HTR-8/SVneo (cell line): ENCODE data around the gene TXNDC16.

ENCODE experiments used
- DNase-seq: peaks from one replicate; pipeline ENCODE4 v3.0.0; 2011; ENCODE audit warnings: low spot score, mixed read lengths; ENCODE audit not compliant: insufficient read length
- FAIRE-seq: peaks from 2 replicates; lab custom pipeline; 2011; peaks lifted over from hg19 to GRCh38; lab: Jason Lieb, UNC

TXNDC16 gene

DNA sequence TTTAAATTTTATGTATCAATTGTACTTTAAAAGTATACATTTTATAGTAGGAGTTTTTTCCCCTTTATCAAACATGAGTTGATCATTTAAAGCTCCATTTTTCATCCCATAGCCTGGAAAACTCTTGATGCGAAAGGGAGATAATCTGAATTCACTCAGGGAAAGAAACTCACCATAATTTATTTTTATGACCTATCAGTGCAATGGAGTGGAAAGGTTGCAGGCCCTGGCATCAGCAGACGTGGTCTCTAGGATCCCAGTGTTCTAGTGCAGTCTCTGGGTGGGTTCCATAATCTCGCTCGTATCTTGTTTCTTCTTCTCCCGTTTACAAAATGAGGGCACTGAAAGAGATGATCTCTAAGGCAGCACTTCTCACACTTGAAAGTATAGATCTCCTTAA, 153.2 kb downstream of the TXNDC16 start:
- FAIRE-seq (no peak), DNase-seq (no peak)

DNA sequence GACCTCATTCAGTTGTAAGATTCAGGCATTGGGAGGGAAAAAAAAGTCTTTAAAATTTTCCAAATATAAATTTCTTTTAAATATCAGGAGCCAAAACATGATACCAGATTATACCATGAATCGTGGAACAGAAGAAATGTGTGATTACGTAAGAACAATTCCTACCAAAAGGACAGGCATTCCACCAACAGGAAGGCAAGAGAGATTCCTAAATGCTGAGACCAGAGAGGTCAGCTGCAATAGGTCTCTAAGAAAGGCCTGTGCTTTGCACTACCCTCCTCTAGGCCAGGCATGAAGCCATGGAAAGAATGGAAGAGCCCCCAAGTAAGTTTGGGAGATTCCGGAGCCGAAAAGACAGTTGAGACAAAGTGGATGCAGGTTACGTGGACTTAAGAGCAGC, 154.5 kb downstream of the TXNDC16 start:
- FAIRE-seq (no peak), DNase-seq (no peak)

DNA sequence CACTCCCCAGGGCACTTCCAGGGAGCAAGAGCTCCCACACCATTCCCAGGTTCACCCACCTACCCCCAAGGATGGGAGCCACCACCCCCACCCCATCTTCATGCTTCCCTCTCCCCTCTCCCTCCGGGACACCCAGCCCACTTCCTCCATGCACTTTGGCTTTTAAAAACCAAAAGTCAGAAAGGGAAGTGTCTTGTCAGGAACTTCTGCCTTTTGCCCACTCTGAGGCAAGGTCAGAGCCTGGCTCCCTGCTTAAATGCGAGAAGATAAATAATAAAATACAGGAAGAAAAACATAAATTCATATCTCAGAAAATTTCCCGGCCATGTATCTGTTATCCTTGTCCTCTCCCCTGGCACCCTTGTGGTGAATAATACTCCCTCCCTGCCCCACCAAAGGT, 156.6 kb downstream of the TXNDC16 start:
- DNase-seq (no peak), FAIRE-seq (no peak)

DNA sequence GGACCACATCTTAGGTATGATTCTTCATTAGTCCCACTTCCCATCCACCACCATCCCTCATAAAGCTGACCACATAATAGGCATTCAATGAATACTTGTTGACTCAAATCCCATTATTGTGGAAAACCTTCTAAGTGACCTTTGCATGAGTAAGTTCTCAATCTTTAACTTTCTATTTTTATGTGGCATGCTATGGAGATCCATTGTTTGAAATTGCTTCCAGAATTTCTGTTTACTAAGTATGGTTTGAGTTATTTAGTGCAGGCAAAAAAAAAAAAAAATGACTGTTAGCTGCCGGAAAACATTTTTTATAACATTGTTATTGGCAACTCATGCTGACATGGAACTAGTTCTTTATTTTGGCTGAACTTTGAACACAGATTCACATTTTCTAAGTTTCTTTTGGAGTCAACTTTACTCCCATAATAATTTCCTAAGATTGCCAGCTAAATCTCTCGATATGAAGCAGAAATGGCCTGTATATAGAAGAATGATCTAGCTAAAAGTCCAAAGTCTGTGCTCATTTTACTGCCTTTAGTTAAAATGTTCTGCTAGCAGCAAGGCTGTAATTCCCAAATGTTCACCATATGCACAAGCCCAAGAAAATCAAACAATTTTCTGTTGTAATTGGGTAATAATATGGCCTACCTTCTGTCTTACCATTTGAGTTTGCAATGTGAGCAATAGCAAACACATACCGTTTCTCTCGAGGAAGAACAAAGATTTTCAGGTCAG, 160.3 kb downstream of the TXNDC16 start:
- DNase-seq (no peak), FAIRE-seq (no peak)
